Uterus (tissue), 4 donors: ENCODE measurements around the gene CALHM1. TPM values are rescaled to one million over a fixed set of nuclear protein-coding genes. Genes with fewer than 3 reads are reported as not detected.
A peak's percentile ranks its signal among the peaks of the same experiment; 100 is the strongest.

ENCODE experiments used
- DNase-seq, 2 donors: peaks; one replicate each; pipeline ENCODE4 v3.0.0-alpha.2; 2019 to 2020
- H3K27ac ChIP-seq, 2 donors: fragments of 200-600 bp; sonication (generic); 1 replicate in 1 of 2; 2 replicates in 1 of 2; pipeline ENCODE4 v1.5.1; 2016 to 2018
- H3K27me3 ChIP-seq, 2 donors: fragments of 200-600 bp; sonication (generic); one replicate each; pipeline ENCODE4 v1.5.1; 2018 to 2019; ENCODE audit warnings: control low read depth in 1 of 2
- H3K36me3 ChIP-seq, 2 donors: fragments of 200-600 bp; sonication (generic); one replicate each; pipeline ENCODE4 v1.5.1; 2019; ENCODE audit warnings: control low read depth in 1 of 2
- H3K4me1 ChIP-seq, 2 donors: fragments of 200-600 bp; sonication (generic); one replicate each; pipeline ENCODE4 v1.5.1; 2018 to 2019; ENCODE audit warnings: control low read depth in 1 of 2
- H3K4me3 ChIP-seq, 2 donors: fragments of 200-600 bp; sonication (generic); 1 replicate in 1 of 2; 2 replicates in 1 of 2; pipeline ENCODE4 v1.5.1; 2018 to 2019; ENCODE audit warnings: mild to moderate bottlenecking in 1 of 2
- H3K9me3 ChIP-seq, 2 donors: fragments of 200-600 bp; sonication (generic); one replicate each; pipeline ENCODE4 v1.5.1; 2019; ENCODE audit warnings: control low read depth in 1 of 2
- POLR2A ChIP-seq, 2 donors: fragments of 450-650 bp; IDR thresholded peaks; one replicate each; pipeline ENCODE4 v1.6.1; 2016; ENCODE audit warnings: antibody characterized with exemption in 2 of 2, mild to moderate bottlenecking in 1 of 2, moderate library complexity in 1 of 2
- intact Hi-C: fragments of 100-400 bp; cut with DNase I; formaldehyde crosslinking; loops from one replicate; pipeline ENCODE4 v1.15.1; 2023; ENCODE audit warnings: low total_unique reads
- total RNA-seq, 4 donors: library from RNA; depleted of rRNA in 3 of 4; stranded (reverse); fragments of >200 nt in 3 of 4; gene quantifications; one replicate each; pipeline versions ENCODE4 v1.1.0 to v1.2.4, GENCODE V29; 2014 to 2023
- TF ChIP-seq, protein P1 (sequence below), 4 experiments: fragments of 200-600 bp in 2 of 4; fragments of 450-650 bp in 2 of 4; sonication (generic) in 2 of 4; IDR thresholded peaks; one replicate each; pipeline ENCODE4 v1.5.1; 2016 to 2019; ENCODE audit warnings: antibody characterized with exemption in 4 of 4, mild to moderate bottlenecking in 2 of 4, moderate library complexity in 1 of 4
- donor health status: DM: yes; HTN: yes; CAD: no.

Gene CALHM1
- total RNA-seq, 4 donors from 2014 or later, result not detected

DNA sequence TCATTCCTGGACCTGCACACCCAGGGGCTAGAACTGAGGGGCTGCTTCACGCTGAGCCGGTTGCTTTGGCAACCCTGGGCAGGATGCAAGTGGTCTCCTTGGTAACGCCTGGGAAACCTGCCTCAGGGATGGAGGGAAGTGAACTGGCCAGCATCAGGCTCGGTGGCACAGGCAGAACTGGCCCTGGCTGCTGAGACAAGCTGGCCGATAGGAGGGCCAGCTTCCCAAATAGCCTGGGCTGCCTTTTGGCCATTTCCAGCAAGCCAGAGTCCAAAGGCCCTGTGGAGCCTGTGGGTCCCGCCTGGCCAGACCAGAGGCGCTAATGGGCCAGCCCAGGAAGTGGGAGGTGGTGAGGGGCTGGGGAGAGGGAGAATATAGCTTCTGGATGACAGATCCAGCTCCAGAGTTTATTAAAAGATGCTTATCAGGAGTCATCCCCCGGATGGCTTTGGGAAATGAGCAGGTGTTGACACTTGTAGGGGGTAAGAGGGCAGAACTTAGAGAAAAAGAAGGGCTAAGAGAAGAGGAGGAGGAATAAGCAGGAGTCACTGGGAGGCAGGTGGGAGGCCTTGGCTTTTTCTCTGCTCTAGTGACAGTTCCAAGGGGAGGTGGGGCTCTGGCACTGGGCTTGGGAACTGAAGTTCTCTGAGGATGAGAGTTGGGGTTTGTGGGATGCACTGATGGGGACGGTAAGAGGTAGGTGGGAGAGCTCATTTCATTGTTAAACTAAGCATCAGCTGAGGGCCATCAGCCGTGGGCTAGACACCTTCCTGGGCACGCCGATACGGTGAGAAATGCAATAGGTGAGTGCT is 44.4 kb upstream of the CALHM1 start:
- H3K4me1 ChIP-seq, result peaks cover 14 to 15% of the 10 kb centered on the region in 2 donors
- no peaks in the 10 kb centered on the region for H3K9me3 ChIP-seq
- no peaks in the 10 kb centered on the region for H3K27me3 ChIP-seq
- TF ChIP-seq, protein P1, sequence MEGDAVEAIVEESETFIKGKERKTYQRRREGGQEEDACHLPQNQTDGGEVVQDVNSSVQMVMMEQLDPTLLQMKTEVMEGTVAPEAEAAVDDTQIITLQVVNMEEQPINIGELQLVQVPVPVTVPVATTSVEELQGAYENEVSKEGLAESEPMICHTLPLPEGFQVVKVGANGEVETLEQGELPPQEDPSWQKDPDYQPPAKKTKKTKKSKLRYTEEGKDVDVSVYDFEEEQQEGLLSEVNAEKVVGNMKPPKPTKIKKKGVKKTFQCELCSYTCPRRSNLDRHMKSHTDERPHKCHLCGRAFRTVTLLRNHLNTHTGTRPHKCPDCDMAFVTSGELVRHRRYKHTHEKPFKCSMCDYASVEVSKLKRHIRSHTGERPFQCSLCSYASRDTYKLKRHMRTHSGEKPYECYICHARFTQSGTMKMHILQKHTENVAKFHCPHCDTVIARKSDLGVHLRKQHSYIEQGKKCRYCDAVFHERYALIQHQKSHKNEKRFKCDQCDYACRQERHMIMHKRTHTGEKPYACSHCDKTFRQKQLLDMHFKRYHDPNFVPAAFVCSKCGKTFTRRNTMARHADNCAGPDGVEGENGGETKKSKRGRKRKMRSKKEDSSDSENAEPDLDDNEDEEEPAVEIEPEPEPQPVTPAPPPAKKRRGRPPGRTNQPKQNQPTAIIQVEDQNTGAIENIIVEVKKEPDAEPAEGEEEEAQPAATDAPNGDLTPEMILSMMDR (IDR thresholded peaks at IDR 0.05), result no peak
- no peak for TF ChIP-seq POLR2A (IDR thresholded peaks at IDR 0.05)
- peak; percentile 22 to 59 for DNase-seq
- no peak overlapping the region for H3K4me3 ChIP-seq
- H3K36me3 ChIP-seq, result no peaks in the 10 kb centered on the region
- peak overlapping the region; percentile 80 to 84 for H3K27ac ChIP-seq
- intact Hi-C loops, result no loop called here

DNA sequence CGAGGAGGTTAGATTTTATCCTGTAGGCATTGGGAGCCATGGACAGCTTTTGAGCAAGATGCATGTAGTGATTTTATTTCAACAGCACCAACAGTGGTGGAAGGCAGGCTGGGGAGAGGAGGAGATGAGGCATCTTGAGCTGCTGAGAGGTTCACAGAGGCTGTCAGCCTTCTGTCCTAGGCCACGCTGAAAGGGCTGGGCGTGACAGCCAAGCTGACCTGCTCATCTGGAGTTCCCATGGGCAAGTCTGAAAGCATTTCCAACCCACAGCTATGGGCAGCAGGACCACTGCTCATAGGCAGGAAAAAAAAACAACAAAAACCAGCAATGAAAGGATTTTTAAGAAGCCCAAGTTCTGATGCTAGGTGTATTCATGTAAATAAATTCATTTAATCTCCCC is 42.5 kb upstream of the CALHM1 start:
- TF ChIP-seq POLR2A (IDR thresholded peaks at IDR 0.05), result no peak
- TF ChIP-seq, protein P1 (IDR thresholded peaks at IDR 0.05), result no peak
- Histone ChIP-seq H3K4me3 (no peak overlapping the region), H3K36me3 (no peaks in the 10 kb centered on the region), H3K27ac (peak overlapping the region in 1 of 2 donors; percentile 49), H3K9me3 (no peaks in the 10 kb centered on the region), H3K27me3 (no peaks in the 10 kb centered on the region), H3K4me1 (peaks cover 14 to 15% of the 10 kb centered on the region in 2 donors)
- DNase-seq, result peak; percentile 5 to 8
- intact Hi-C loops, result no loop called here

DNA sequence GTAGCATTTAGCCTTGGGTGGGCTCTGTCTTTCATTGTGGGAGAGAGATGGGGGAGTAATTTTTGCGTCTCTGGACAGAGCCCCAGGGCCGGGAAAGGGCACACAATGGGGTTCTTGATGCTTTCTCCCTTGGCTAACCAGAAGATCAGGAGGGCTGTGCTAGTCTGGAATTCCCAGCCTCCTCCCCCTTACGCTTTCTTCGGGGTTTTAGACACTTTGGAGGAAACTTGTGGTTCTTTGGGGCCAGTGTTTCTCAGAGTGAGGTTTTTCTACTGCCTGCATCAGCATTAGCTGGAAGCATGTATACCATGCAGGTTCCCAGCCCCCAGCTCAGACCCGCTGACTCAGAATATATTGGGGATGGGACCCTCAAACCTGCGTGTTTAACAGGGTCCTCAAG is 41.8 kb upstream of the CALHM1 start:
- no peaks in the 10 kb centered on the region for H3K9me3 ChIP-seq
- no peak overlapping the region for H3K4me3 ChIP-seq
- H3K27ac ChIP-seq, result peak overlapping the region in 1 of 2 donors; percentile 49
- TF ChIP-seq POLR2A (IDR thresholded peaks at IDR 0.05), result no peak
- TF ChIP-seq, protein P1 (IDR thresholded peaks at IDR 0.05), result no peak
- peaks cover 9 to 13% of the 10 kb centered on the region in 2 donors for H3K4me1 ChIP-seq
- no peak for DNase-seq
- intact Hi-C loops, result no loop called here
- H3K36me3 ChIP-seq, result no peaks in the 10 kb centered on the region
- H3K27me3 ChIP-seq, result no peaks in the 10 kb centered on the region

DNA sequence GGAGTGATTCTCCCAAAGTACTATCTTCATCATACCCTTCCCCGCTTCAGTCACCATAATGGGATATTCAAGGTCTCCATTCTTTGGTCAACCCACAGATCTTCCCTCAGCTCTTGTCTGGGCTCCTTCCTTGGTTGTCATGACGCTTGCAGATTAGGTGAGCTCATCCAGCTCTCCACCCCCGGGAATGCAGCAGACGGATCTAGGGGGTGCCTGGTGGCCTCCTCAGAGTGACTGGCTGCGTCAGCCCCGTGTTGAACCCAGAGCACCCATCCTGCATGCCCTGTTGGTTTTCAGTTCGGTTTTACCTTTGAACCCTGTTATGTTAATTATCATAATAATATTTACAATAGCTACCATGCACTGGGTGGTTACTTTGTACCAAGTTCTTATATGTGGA is 41.2 kb upstream of the CALHM1 start:
- intact Hi-C loops, result no loop called here
- TF ChIP-seq, protein P1 (IDR thresholded peaks at IDR 0.05), result no peak
- no peak for TF ChIP-seq POLR2A (IDR thresholded peaks at IDR 0.05)
- peaks cover 7 to 8% of the 10 kb centered on the region in 2 donors for H3K4me1 ChIP-seq
- H3K9me3 ChIP-seq, result no peaks in the 10 kb centered on the region
- peak in 1 of 2 donors; percentile 17 for DNase-seq
- no peaks in the 10 kb centered on the region for H3K27me3 ChIP-seq
- H3K36me3 ChIP-seq, result no peaks in the 10 kb centered on the region
- H3K4me3 ChIP-seq, result no peak overlapping the region
- H3K27ac ChIP-seq, result peak overlapping the region in 1 of 2 donors; percentile 49

DNA sequence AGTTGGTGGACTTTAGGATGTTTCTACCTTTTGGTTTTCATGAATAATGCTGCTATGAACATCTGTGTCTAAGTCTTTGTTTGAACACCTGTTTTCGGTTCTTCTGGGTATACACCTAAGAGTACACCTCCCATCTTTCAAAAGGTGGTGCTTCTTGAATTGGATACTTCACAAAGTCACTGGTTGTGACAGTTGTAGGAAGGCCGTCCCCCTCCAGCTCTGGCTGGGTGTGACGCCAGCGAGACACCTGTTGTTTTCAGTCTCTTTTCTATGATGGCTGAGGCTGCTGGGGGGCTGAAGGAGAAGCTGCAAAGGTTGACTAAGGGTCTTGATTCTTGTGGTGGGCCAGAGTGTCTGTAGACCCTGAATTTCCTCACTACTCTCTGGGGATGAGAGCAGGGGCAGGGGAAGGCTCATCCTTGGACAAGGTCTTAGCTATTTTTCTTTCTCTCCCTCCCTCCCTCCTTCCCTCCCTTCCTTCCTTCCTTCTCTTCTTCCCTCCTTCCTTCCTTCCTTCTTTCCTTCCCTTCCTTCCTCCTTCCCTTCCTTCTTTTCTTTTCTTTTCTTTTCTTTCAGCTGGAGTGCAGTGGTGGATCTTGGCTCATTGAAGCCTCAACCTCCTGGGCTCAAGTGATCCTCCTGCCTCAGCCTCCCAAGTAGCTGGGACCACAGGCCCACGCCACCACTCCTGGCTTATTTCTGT is 40.4 kb upstream of the CALHM1 start:
- TF ChIP-seq, protein P1 (IDR thresholded peaks at IDR 0.05), result no peak
- no peak for TF ChIP-seq POLR2A (IDR thresholded peaks at IDR 0.05)
- Histone ChIP-seq H3K4me3 (no peak overlapping the region), H3K9me3 (no peaks in the 10 kb centered on the region), H3K27ac (peak overlapping the region in 1 of 2 donors; percentile 49), H3K36me3 (no peaks in the 10 kb centered on the region), H3K27me3 (no peaks in the 10 kb centered on the region), H3K4me1 (peaks cover 5% of the 10 kb centered on the region in 2 donors)
- intact Hi-C loops, result no loop called here
- DNase-seq, result no peak
